ENCODE measurements around the gene GOLGA6D.
"Not testable (repeated sequence)": the region's sequence is repeated elsewhere in the genome, so short reads cannot be mapped to it uniquely, and the experiment has no call there.

The GOLGA6D gene

GRCh38 chr15:75333654-75334419 is 51.2 kb downstream of the GOLGA6D start:
- DNase-seq = not testable (repeated sequence)

DNA sequence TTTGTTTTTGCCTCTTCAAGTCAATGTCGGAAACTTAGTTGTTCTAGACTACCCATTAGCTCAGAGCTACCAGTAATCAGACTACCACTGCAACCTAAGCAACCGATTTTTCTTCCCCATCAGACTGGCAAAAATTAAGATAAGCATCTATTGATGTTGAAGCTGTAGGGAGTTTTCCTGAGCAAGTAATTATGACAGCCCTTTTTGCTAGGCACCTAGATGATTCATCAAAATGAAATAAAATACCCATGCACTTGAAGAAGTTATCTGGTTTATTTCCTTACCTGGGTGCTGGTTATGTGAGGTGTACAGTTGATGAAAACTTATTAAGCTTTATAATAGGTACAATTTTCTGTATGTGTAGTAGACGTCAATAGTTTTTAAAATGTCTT is 52.7 kb downstream of the GOLGA6D start:
- DNase-seq = no peak

DNA sequence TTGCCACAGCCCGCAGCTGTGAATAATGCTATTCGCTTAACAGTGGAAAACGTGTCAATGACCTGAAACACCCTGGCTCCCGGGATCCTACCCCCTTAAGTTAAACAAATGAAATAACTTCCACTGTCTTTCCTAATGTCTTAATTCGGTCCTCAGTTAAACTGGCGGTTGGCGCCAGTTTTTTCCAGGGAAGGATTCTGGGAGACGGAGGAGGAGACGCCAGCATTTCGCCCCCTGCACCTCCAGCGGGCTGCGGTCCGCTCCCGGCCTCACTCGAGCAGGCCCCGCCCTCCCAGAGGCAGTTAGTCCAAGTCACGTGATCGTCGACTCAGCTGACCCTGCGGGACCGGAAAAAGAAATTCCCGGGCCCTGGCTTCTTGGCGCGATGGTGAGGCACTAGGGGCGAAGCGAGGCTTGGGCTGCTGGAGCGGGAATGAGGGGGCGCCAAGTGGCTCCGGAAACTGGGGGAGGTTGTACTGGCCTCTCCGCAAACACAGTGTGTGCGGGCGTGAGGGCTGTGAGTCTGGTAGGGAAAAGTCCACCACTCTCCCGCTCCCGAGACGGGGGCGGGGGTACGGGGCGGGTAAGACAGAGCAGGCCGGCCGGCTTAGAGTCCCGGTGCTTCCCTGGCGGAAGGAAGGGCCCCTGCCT is 53.2 kb downstream of the GOLGA6D start, which contains the start of gene COMMD4:
Gene COMMD4 (plus strand): TSS at position 359 of the 651 bp plus-strand sequence. CDS start 27 bp downstream, at position 386.
- DNase-seq = peak; percentile 85

- no peak for DNase-seq
Measured at GRCh38 chr15:75338661-75339240, 56.1 kb downstream of the GOLGA6D start.

GRCh38 chr15:75339531-75340240 is 57.1 kb downstream of the GOLGA6D start:
- DNase-seq = no peak

GRCh38 chr15:75342221-75342620 is 59.6 kb downstream of the GOLGA6D start:
- DNase-seq = no peak

DNA sequence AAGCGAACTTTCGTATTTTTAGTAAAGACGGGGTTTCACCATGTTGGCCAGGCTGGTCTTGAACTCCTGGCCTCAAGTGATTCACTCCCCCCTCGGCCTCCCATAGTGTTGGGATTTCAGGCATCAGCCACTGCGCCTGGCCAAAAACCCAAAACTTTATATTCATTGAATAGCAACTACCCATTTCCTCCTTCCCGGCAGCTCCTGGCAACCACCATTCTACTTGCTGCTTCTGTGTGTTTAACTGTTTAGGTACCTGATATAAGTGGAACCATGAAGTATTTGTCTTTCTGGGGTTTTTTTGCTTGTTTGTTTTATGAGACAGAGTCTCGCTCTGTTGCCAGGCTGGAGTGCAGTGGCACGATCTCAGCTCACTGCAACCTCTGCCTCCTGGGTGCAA is 61.3 kb downstream of the GOLGA6D start:
- peak; percentile 61 for DNase-seq

Data from MV-4-11 (cell line).